PC-9 (cell line): ENCODE data around the gene FAM217B.

ENCODE experiments used
- EZH2 ChIP-seq: fragments of 200-600 bp; sonication (generic); IDR thresholded peaks from 2 replicates; pipeline ENCODE4 v1.8.0; 2017; ENCODE audit warnings: antibody characterized with exemption, low read depth
- TF ChIP-seq, protein P1 (sequence below): fragments of 200-600 bp; sonication (generic); conservative IDR thresholded peaks from 2 replicates; pipeline ENCODE4 v1.6.1; 2017; ENCODE audit warnings: mixed run types, antibody characterized with exemption, mild to moderate bottlenecking, moderate library complexity

DNA sequence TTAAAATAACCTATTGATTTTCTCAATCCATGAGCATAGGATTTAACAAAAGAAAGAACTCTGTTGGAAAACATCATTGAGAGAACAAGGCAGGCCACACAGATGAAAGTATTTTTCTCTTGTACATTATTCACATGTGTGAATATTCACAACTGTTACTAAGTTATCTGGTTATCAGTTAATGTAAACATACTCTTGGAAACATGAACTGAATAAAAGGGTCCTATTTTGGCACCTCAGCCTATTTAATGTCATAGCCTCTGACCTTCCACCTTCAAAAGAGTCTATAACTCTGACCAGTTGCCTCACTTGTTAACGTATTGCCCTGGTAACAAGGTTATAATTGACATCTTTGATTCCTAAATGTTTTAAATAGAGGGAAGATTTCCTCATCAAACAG is 14.8 kb upstream of the FAM217B start:
- TF ChIP-seq, protein P1, sequence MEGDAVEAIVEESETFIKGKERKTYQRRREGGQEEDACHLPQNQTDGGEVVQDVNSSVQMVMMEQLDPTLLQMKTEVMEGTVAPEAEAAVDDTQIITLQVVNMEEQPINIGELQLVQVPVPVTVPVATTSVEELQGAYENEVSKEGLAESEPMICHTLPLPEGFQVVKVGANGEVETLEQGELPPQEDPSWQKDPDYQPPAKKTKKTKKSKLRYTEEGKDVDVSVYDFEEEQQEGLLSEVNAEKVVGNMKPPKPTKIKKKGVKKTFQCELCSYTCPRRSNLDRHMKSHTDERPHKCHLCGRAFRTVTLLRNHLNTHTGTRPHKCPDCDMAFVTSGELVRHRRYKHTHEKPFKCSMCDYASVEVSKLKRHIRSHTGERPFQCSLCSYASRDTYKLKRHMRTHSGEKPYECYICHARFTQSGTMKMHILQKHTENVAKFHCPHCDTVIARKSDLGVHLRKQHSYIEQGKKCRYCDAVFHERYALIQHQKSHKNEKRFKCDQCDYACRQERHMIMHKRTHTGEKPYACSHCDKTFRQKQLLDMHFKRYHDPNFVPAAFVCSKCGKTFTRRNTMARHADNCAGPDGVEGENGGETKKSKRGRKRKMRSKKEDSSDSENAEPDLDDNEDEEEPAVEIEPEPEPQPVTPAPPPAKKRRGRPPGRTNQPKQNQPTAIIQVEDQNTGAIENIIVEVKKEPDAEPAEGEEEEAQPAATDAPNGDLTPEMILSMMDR: no peak
- TF ChIP-seq EZH2: no peak
